Measurements from ENCODE around the gene CDH4. TPM values are rescaled to one million over a fixed set of nuclear protein-coding genes. Genes with fewer than 3 reads are reported as not detected.

The CDH4 gene
- total RNA-seq, 1 donor from 2014 or later = not detected

- Histone ChIP-seq H3K4me1 (no peaks in the 10 kb centered on the region), H3K4me3 (no peak overlapping the region), H3K9me3 (no peaks in the 10 kb centered on the region), H3K27ac (no peak overlapping the region), H3K27me3 (no peaks in the 10 kb centered on the region), H3K36me3 (peaks cover 34 to 58% of the 10 kb centered on the region in 2 donors)
- no peak for TF ChIP-seq CTCF (IDR thresholded peaks at IDR 0.05)
- no peak for DNase-seq (ENCODE audit: low spot score in 2 of 2)
- intact Hi-C loops (cut with DNase I) = no loop called here
Observed at GRCh38 chr20:61974357-61974665, 722.2 kb downstream of the CDH4 start.

- Histone ChIP-seq H3K4me1 (no peaks in the 10 kb centered on the region), H3K27ac (no peak overlapping the region), H3K9me3 (no peaks in the 10 kb centered on the region), H3K4me3 (no peak overlapping the region), H3K27me3 (no peaks in the 10 kb centered on the region), H3K36me3 (peaks cover 34 to 68% of the 10 kb centered on the region in 2 donors)
- TF ChIP-seq CTCF (IDR thresholded peaks at IDR 0.05) = no peak
- DNase-seq (ENCODE audit: low spot score in 2 of 2) = no peak
- intact Hi-C loops (cut with DNase I) = no loop called here
Observed at GRCh38 chr20:61975407-61976129, 723.5 kb downstream of the CDH4 start.

- no peak for TF ChIP-seq CTCF (IDR thresholded peaks at IDR 0.05)
- Histone ChIP-seq H3K4me3 (no peak overlapping the region), H3K9me3 (no peaks in the 10 kb centered on the region), H3K4me1 (no peaks in the 10 kb centered on the region), H3K36me3 (peaks cover 34 to 71% of the 10 kb centered on the region in 2 donors), H3K27ac (no peak overlapping the region), H3K27me3 (no peaks in the 10 kb centered on the region)
- intact Hi-C loops (cut with DNase I) = no loop called here
- DNase-seq (ENCODE audit: low spot score in 2 of 2) = no peak
Observed at GRCh38 chr20:61976263-61976643, 724.2 kb downstream of the CDH4 start.

GRCh38 chr20:61976644-61977418 lies 724.8 kb downstream of the CDH4 start:
- peaks cover 34 to 71% of the 10 kb centered on the region in 2 donors for H3K36me3 ChIP-seq
- H3K27ac ChIP-seq = no peak overlapping the region
- H3K27me3 ChIP-seq = no peaks in the 10 kb centered on the region
- H3K4me1 ChIP-seq = no peaks in the 10 kb centered on the region
- H3K4me3 ChIP-seq = no peak overlapping the region
- DNase-seq (ENCODE audit: low spot score in 2 of 2) = no peak
- no peaks in the 10 kb centered on the region for H3K9me3 ChIP-seq
- intact Hi-C loops (cut with DNase I) = no loop called here
- no peak for TF ChIP-seq CTCF (IDR thresholded peaks at IDR 0.05)

- Histone ChIP-seq H3K36me3 (peaks cover 33 to 68% of the 10 kb centered on the region in 2 donors), H3K9me3 (no peaks in the 10 kb centered on the region), H3K27ac (no peak overlapping the region), H3K4me3 (no peak overlapping the region), H3K4me1 (no peaks in the 10 kb centered on the region), H3K27me3 (no peaks in the 10 kb centered on the region)
- TF ChIP-seq CTCF (IDR thresholded peaks at IDR 0.05) = no peak
- intact Hi-C loops (cut with DNase I) = no loop called here
- no peak for DNase-seq (ENCODE audit: low spot score in 2 of 2)
Observed at GRCh38 chr20:61977419-61977786, 725.3 kb downstream of the CDH4 start.
